Activated CD4-positive, alpha-beta T cell treated with anti-CD3 and anti-CD28 coated beads for 36 hours (primary cell): Measurements from ENCODE around the gene PRR23A. TPM values are rescaled to one million over a fixed set of nuclear protein-coding genes. Genes with fewer than 3 reads are reported as not detected.
A peak's percentile ranks its signal among the peaks of the same experiment; 100 is the strongest.

ENCODE experiments used
- ATAC-seq: fragments of 200-7000 bp; cut with Tn5 transposase; one replicate; pipeline ENCODE4 v1.10.0; 2021; ENCODE audit warnings: mild to moderate bottlenecking, moderate library complexity
- CTCF ChIA-PET: fragments of 350-600 bp; sonication (Branson Sonifier 250); formaldehyde crosslinking; loops from one replicate; lab custom pipeline; 2021; ENCODE audit warnings: antibody characterized with exemption; lab: Charles Lee
- POLR2A ChIA-PET: fragments of 350-600 bp; sonication (Branson Sonifier 250); formaldehyde crosslinking; loops from one replicate; lab custom pipeline; 2021; ENCODE audit warnings: antibody characterized with exemption, inconsistent platforms; lab: Charles Lee
- DNase-seq: peaks from one replicate; pipeline ENCODE4 v3.0.0-alpha.2; 2020
- H3K27ac Mint-ChIP-seq: one replicate; pipeline ENCODE4 v1.8.0; 2021; ENCODE audit warnings: mixed read lengths
- H3K27me3 Mint-ChIP-seq: one replicate; pipeline ENCODE4 v1.8.0; 2021; ENCODE audit warnings: mixed read lengths
- H3K36me3 Mint-ChIP-seq: one replicate; pipeline ENCODE4 v1.8.0; 2021; ENCODE audit warnings: low read depth, mixed read lengths
- H3K4me1 Mint-ChIP-seq: one replicate; pipeline ENCODE4 v1.8.0; 2021; ENCODE audit warnings: mixed read lengths
- H3K4me3 Mint-ChIP-seq: one replicate; pipeline ENCODE4 v1.8.0; 2021; ENCODE audit warnings: mild to moderate bottlenecking, moderate library complexity, mixed read lengths
- H3K9me3 Mint-ChIP-seq: one replicate; pipeline ENCODE4 v1.8.0; 2021; ENCODE audit warnings: low read depth, mixed read lengths
- intact Hi-C, 2 experiments: fragments of 100-400 bp; cut with DNase I in 1 of 2; cut with micrococcal nuclease in 1 of 2; formaldehyde crosslinking; loops; one replicate each; pipeline versions ENCODE4 v1.14.2 to v1.15.1; 2022 to 2024; cut with DNase I, micrococcal nuclease
- total RNA-seq, 2 experiments: library from RNA; stranded (reverse); gene quantifications; one replicate each; pipeline ENCODE4 v1.2.3, GENCODE V29; 2021

PRR23A gene
- total RNA-seq, 2 experiments from 2014 or later: not detected

DNA sequence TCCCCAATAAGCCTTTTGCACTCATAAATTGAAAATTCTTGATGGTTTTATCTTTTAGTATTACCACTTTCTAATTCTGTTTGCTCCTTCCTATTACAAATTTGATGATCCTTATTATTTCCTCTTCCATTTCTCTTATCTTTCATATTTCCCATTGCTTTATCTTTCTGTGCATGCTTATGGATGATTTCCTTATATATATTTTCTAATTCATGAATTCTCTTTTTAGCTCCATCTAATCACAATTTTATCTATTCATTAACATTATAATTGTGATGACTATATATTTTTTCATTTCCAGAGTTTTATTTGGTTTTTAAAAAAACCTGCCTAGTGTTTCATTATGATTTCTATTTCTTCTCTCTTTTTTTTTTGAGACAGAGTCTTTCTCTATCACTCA lies 41.1 kb downstream of the PRR23A start:
- H3K27me3 Mint-ChIP-seq: peaks cover 44% of the 10 kb centered on the region

DNA sequence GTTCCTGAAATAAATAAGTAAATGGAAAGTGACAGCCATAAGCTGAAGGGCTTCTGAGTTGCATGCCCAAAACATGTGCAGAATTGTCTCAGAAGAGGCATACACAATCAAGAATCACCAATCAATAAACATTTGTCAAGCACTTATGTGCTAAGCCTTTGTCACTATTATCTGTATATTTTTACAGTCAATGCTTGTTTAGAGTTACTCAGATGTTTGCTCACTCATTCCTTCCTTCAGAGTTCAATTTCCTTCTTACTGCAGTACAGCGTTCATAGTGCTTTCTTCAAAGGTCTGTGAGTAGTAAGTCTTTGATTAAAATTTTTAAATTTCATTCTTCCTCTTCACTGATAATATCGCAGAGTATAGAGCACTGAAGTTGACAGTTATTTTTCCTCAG lies 41.8 kb downstream of the PRR23A start:
- peaks cover 12% of the 10 kb centered on the region for H3K4me1 Mint-ChIP-seq
- intact Hi-C loops: no loop called here
- CTCF ChIA-PET: no interaction called here
- DNase-seq: no peak
- H3K9me3 Mint-ChIP-seq: peaks cover 6% of the 10 kb centered on the region
- POLR2A ChIA-PET: no interaction called here
- no peak overlapping the region for H3K27ac Mint-ChIP-seq
- peaks cover 46% of the 10 kb centered on the region for H3K27me3 Mint-ChIP-seq
- no peak overlapping the region for H3K4me3 Mint-ChIP-seq
- no peaks in the 10 kb centered on the region for H3K36me3 Mint-ChIP-seq
- no peak for ATAC-seq

More for the DNA sequence above, 41.1 kb downstream of the PRR23A start:
- intact Hi-C loops: no loop called here
- Mint-ChIP-seq H3K27ac (no peak overlapping the region), H3K36me3 (no peaks in the 10 kb centered on the region), H3K4me3 (no peak overlapping the region), H3K4me1 (peaks cover 11% of the 10 kb centered on the region), H3K9me3 (peaks cover 6% of the 10 kb centered on the region)
- DNase-seq (no peak), ATAC-seq (no peak)
- POLR2A ChIA-PET: no interaction called here
- CTCF ChIA-PET: no interaction called here

DNA sequence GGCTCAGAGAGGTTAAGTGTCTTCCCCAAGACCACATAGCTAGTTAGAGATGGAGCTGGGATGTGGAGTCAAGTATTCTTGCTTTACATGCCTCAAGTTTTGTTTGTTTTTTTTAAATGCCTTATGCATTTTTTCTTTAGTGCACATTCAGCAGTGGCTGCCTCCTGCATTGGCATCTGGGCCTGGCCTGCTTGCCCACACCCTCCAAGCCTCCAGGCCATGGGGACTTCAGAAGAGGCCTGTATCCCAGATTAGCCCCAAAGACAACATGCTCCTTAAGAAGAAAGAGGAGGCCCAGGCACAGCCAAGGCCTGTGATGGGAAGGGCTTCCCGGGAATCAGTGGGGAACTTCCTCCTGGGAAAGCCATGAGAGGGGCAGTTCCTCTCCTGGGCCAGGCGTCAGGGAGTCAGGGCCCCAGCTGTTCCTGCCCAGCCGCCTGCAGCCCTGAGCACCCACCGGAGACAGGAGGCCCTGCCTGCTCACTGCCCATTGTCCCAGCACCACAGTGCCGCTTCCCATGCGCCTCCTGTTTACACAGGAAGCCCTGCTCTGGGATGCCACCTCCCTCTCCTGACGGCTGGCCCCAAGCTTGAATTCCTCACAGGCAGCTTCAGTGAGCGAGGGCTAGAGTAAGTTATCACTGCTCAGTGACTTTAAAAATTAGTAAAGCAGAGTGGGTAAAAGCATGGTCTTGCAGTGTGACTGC lies 43.1 kb downstream of the PRR23A start:
- H3K9me3 Mint-ChIP-seq: peaks cover 6% of the 10 kb centered on the region
- DNase-seq (no peak), ATAC-seq (no peak)
- H3K27ac Mint-ChIP-seq: no peak overlapping the region
- peaks cover 12% of the 10 kb centered on the region for H3K4me1 Mint-ChIP-seq
- CTCF ChIA-PET: interaction anchor here (0.9 kb wide), 1 partner anchor 11 kb away, joined by 3 read pairs; no protein-coding TSS in a partner anchor
- peaks cover 51% of the 10 kb centered on the region for H3K27me3 Mint-ChIP-seq
- no peak overlapping the region for H3K4me3 Mint-ChIP-seq
- intact Hi-C loops: no loop called here
- H3K36me3 Mint-ChIP-seq: no peaks in the 10 kb centered on the region
- POLR2A ChIA-PET: no interaction called here

DNA sequence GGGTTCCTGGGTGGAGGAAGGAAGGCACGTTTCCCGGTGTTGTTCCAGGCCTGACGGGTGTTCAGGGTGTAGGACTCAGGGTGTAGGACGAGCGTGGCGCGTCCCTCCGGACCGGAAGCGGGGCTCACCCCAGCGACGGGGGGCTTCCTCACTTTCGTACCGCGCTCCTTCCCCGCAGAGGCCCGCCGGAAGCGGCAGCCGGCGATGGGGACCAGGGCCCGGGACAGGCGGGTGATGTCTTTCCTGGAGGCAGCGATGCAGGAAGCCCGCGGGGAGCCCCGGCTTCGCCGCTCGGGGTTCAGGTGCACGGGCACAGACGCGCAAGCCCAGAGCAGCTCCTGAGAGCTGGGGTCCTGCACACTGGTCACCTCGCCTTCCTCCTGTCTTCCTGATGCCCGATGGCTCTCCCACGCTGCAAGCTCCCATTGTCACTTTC lies 45.6 kb downstream of the PRR23A start:
- Mint-ChIP-seq H3K36me3 (no peaks in the 10 kb centered on the region), H3K4me3 (no peak overlapping the region), H3K4me1 (peaks cover 12% of the 10 kb centered on the region), H3K27ac (no peak overlapping the region), H3K9me3 (peaks cover 6% of the 10 kb centered on the region), H3K27me3 (peaks cover 49% of the 10 kb centered on the region)
- CTCF ChIA-PET: interaction anchor here (1.4 to 2.0 kb wide), 3 partner anchors 8 to 24 kb away, joined by 3 to 11 read pairs (median 5); no protein-coding TSS in a partner anchor
- peak; percentile 10 for DNase-seq
- ATAC-seq: no peak
- POLR2A ChIA-PET: no interaction called here
- intact Hi-C loops: no loop called here

Other genes starting within 250 kb of the PRR23A start
- gene PIK3CB, start 171.3 kb downstream of the PRR23A start, total RNA-seq: 10 to 100 TPM; 16.2 to 19.1 TPM
- gene FOXL2, start 59.1 kb downstream of the PRR23A start, total RNA-seq: not detected
- not detected for gene FOXL2NB, start 59.1 kb downstream of the PRR23A start, total RNA-seq
- gene PRR23B, start 14.7 kb upstream of the PRR23A start, total RNA-seq: not detected
- not detected for gene PRR23C, start 38.6 kb upstream of the PRR23A start, total RNA-seq